WTC11 (cell line): ENCODE measurements around the gene FHIP2A. TPM values are rescaled to one million over a fixed set of nuclear protein-coding genes. Genes with fewer than 3 reads are reported as not detected.

Experiments
- ATAC-seq: fragments of 200-7000 bp; cut with Tn5 transposase; 2 replicates; pipeline ENCODE4 v1.10.0; 2021; ENCODE audit warnings: mild to moderate bottlenecking, moderate library complexity
- CTCF ChIA-PET: fragments of 300-600 bp; sonication (Branson Sonifier 250); formaldehyde crosslinking; loops from one replicate; lab custom pipeline; 2021; ENCODE audit warnings: antibody characterized with exemption; lab: Charles Lee
- POLR2A ChIA-PET: fragments of 350-600 bp; sonication (Branson Sonifier 250); formaldehyde crosslinking; loops from one replicate; lab custom pipeline; 2021; ENCODE audit warnings: antibody characterized with exemption; lab: Charles Lee
- DNase-seq: peaks from one replicate; pipeline ENCODE4 v3.0.0; 2021; ENCODE audit warnings: low spot score
- H3K27ac Mint-ChIP-seq: 2 replicates; pipeline ENCODE4 v1.8.0; 2021; ENCODE audit warnings: mixed read lengths
- H3K27me3 Mint-ChIP-seq: 2 replicates; pipeline ENCODE4 v1.8.0; 2021; ENCODE audit warnings: low read depth, mild to moderate bottlenecking, moderate library complexity, mixed read lengths
- H3K36me3 Mint-ChIP-seq: 2 replicates; pipeline ENCODE4 v1.8.0; 2021; ENCODE audit warnings: mixed read lengths
- H3K4me1 Mint-ChIP-seq: 2 replicates; pipeline ENCODE4 v1.8.0; 2022; ENCODE audit warnings: mixed read lengths
- H3K4me3 Mint-ChIP-seq: 2 replicates; pipeline ENCODE4 v1.8.0; 2021; ENCODE audit warnings: mild to moderate bottlenecking, moderate library complexity, mixed read lengths
- H3K9me3 Mint-ChIP-seq: 2 replicates; pipeline ENCODE4 v1.8.0; 2021; ENCODE audit warnings: mixed read lengths
- ATF3 ChIP-seq: sonication (generic); formaldehyde crosslinking; conservative IDR thresholded peaks from 2 replicates; pipeline ENCODE4 v1.8.1; 2022; ENCODE audit warnings: mild to moderate bottlenecking, missing genetic modification reagents
- CDX4 ChIP-seq: fragments of 250-450 bp; sonication (Bioruptor Pico); IDR thresholded peaks from 2 replicates; pipeline ENCODE4 v1.9.0; 2021; ENCODE audit warnings: moderate library complexity, mild to moderate bottlenecking, inconsistent platforms, borderline replicate concordance
- E2F5 ChIP-seq: sonication (generic); formaldehyde crosslinking; IDR thresholded peaks from 2 replicates; pipeline ENCODE4 v1.8.1; 2022; ENCODE audit warnings: mild to moderate bottlenecking, moderate library complexity, missing genetic modification reagents
- EMX1 ChIP-seq: fragments of 250-450 bp; sonication (Bioruptor Pico); IDR thresholded peaks from 2 replicates; pipeline ENCODE4 v1.8.0; 2021; ENCODE audit warnings: mild to moderate bottlenecking
- ESRRA ChIP-seq: sonication (generic); formaldehyde crosslinking; IDR thresholded peaks from 2 replicates; pipeline ENCODE4 v1.8.1; 2022; ENCODE audit warnings: mild to moderate bottlenecking, missing genetic modification reagents, borderline replicate concordance
- GTF2I ChIP-seq: fragments of 250-450 bp; sonication (Bioruptor Pico); conservative IDR thresholded peaks from 2 replicates; pipeline ENCODE4 v1.4.0; 2021; ENCODE audit warnings: mild to moderate bottlenecking
- MAX ChIP-seq: sonication (generic); formaldehyde crosslinking; IDR thresholded peaks from 2 replicates; pipeline ENCODE4 v1.8.0; 2022; ENCODE audit warnings: mild to moderate bottlenecking, missing genetic modification reagents
- NFE2L1 ChIP-seq: sonication (generic); formaldehyde crosslinking; IDR thresholded peaks from 2 replicates; pipeline ENCODE4 v1.8.1; 2023; ENCODE audit warnings: missing genetic modification reagents
- SMAD3 ChIP-seq: sonication (generic); formaldehyde crosslinking; IDR thresholded peaks from 2 replicates; pipeline ENCODE4 v1.8.0; 2022; ENCODE audit warnings: missing genetic modification reagents, mild to moderate bottlenecking, borderline replicate concordance
- SMAD4 ChIP-seq: sonication (generic); formaldehyde crosslinking; IDR thresholded peaks from 2 replicates; pipeline ENCODE4 v1.8.0; 2022; ENCODE audit warnings: mild to moderate bottlenecking, missing genetic modification reagents
- SOX15 ChIP-seq: fragments of 250-450 bp; sonication (Bioruptor Pico); IDR thresholded peaks from 2 replicates; pipeline ENCODE4 v1.9.0; 2021; ENCODE audit warnings: mild to moderate bottlenecking
- ZMAT4 ChIP-seq: fragments of 250-450 bp; sonication (Bioruptor Pico); IDR thresholded peaks from 2 replicates; pipeline ENCODE4 v1.9.0; 2021; ENCODE audit warnings: mild to moderate bottlenecking
- ZNF281 ChIP-seq: sonication (generic); formaldehyde crosslinking; IDR thresholded peaks from 2 replicates; pipeline ENCODE4 v1.8.0; 2023; ENCODE audit warnings: mild to moderate bottlenecking, missing genetic modification reagents
- ZNF416 ChIP-seq: fragments of 250-450 bp; sonication (Bioruptor Pico); IDR thresholded peaks from 2 replicates; pipeline ENCODE4 v1.9.0; 2021; ENCODE audit warnings: mild to moderate bottlenecking, inconsistent platforms
- ZNF512 ChIP-seq: sonication (generic); formaldehyde crosslinking; IDR thresholded peaks from 2 replicates; pipeline ENCODE4 v1.8.1; 2022; ENCODE audit warnings: missing genetic modification reagents, borderline replicate concordance
- ZNF532 ChIP-seq: fragments of 250-450 bp; sonication (Bioruptor Pico); IDR thresholded peaks from 2 replicates; pipeline ENCODE4 v1.9.0; 2021; ENCODE audit warnings: mild to moderate bottlenecking, borderline replicate concordance
- total RNA-seq: library from RNA; stranded (reverse); gene quantifications from 3 replicates; pipeline ENCODE4 v1.2.3, GENCODE V29; 2021
- TF ChIP-seq, protein P1 (sequence below): sonication (generic); formaldehyde crosslinking; IDR thresholded peaks from 2 replicates; pipeline ENCODE4 v1.8.1; 2022; ENCODE audit warnings: mild to moderate bottlenecking, missing genetic modification reagents, moderate library complexity, borderline replicate concordance

FHIP2A gene
- total RNA-seq, 1 experiment from 2014 or later = 15.5 TPM

DNA sequence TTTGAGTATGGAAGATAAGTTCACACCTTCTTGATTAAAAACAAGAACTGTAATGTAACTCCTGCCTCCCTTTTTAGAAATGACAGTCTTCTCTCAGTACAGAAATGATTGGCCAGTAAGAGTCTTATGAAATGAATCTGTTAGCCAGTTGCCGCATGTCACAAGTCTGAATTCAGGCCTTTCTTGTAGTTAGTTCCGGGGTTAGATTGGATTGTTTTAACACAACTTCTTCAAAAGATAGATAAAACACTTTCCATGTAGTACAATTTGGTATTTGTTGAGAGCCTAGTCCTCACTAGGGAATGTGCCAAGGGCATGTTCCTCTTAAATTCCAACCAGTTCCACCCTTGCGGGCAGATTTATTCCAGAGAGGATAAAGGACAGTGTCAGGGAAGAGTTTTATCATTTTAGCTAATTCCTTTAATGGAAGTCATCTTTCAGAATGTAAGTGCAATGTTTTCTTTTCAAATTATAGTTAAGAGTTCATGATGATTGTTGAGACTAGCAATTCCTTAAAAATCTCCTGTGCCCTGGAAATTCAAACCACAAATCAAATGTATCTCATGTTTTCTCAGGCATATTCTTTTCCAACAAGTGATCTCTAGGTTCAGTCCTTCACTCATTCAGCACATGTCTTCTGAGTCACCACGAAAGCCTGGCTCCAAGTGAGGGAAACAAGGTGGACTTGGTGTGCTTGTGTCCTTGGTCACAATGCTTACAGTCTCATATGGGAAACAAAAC is 4.1 kb downstream of the FHIP2A start (continued):
- no peak for TF ChIP-seq ZNF512 (CRISPR knock-in tag)
- no peak for TF ChIP-seq SMAD4
- TF ChIP-seq CDX4 = no peak
- TF ChIP-seq SMAD3 (CRISPR knock-in tag) = no peak
- TF ChIP-seq ZNF281 (CRISPR knock-in tag) = no peak

DNA sequence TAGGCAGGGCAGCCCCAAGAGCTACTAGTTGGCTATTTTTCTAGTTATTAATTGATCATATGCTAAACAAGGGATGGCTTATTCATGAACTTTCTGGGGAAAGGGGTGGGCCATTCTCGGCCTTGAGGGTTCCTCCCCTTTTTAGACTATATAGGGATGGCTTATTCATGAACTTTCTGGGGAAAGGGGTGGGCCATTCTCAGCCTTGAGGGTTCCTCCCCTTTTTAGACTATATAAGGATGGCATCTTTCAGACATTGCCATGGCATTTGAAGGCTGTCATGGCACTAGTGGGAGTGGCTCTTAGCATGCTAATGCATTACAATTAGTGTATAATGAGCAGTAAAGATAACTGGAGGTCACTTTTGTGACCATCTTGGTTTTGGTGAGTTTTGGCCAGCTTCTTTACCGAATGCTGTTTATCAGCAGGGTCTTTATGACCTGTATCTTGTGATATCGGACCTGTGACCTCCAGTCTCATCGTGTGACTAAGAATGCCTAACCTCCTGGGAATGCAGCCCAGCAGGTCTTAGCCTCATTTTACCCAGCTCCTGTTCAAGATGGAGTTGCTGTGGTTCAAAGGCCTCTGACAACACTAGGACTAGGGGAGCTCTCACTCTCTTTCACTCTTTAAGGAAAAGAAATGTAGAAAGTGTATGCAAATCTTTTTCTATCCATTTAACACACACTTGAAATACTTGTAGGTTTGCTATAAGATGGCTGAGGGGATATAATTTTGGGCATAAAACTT is 7.8 kb downstream of the FHIP2A start:
- TF ChIP-seq E2F5 (CRISPR knock-in tag) (no peak), EMX1 (no peak), ATF3 (no peak), NFE2L1 (no peak), ZNF416 (no peak), GTF2I (CRISPR knock-in tag) (no peak), ESRRA (CRISPR knock-in tag) (no peak), ZNF532 (no peak), MAX (CRISPR knock-in tag) (no peak), ZMAT4 (CRISPR knock-in tag) (no peak), SOX15 (CRISPR knock-in tag) (no peak)
- TF ChIP-seq, protein P1, sequence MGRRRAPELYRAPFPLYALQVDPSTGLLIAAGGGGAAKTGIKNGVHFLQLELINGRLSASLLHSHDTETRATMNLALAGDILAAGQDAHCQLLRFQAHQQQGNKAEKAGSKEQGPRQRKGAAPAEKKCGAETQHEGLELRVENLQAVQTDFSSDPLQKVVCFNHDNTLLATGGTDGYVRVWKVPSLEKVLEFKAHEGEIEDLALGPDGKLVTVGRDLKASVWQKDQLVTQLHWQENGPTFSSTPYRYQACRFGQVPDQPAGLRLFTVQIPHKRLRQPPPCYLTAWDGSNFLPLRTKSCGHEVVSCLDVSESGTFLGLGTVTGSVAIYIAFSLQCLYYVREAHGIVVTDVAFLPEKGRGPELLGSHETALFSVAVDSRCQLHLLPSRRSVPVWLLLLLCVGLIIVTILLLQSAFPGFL (CRISPR knock-in tag) = no peak
- H3K36me3 Mint-ChIP-seq = peaks cover 9% of the 10 kb centered on the region
- ChIA-PET CTCF (no interaction called here), POLR2A (no interaction called here)
- H3K9me3 Mint-ChIP-seq = no peaks in the 10 kb centered on the region
- peaks cover 19% of the 10 kb centered on the region for H3K4me1 Mint-ChIP-seq
- H3K4me3 Mint-ChIP-seq = no peak overlapping the region
- H3K27ac Mint-ChIP-seq = no peak overlapping the region
- no peaks in the 10 kb centered on the region for H3K27me3 Mint-ChIP-seq
- DNase-seq (no peak), ATAC-seq (no peak; the same call in 1 of the 2 replicates)
